ENCODE data around the gene PLPPR5.

DNA sequence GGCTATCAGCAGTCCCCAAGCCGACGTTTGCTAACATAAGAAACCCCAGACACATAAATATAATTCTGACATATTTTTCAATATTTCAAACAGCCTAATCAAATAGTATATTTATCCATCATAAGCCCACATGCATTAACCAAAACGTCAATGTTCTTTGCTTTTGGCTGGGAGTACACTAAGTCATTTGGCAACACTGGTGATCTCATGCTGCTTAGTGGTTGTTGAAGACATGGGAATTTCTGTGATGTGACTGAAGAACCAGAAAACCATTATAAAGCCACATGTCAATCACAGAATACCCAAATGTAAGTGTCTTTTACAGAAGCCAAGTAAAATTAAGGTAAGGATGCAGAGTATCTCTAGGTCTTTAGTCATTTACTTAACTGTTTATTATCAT is 57.6 kb downstream of the PLPPR5 start:
- no peak for TF ChIP-seq CTCF (IDR thresholded peaks at IDR 0.05; ENCODE audit: borderline replicate concordance, extremely low read depth, low read length, poor library complexity, severe bottlenecking)
- TF ChIP-seq EZH2 (IDR thresholded peaks at IDR 0.05; ENCODE audit: borderline replicate concordance, low read depth, low read length, severe bottlenecking) = no peak

All from DND-41 (cell line).